ENCODE results near the gene KCNN2.

Gene KCNN2

GRCh38 chr5:114362977-114363761 lies 1.3 kb downstream of the KCNN2 start:
- no peak for DNase-seq

DNA sequence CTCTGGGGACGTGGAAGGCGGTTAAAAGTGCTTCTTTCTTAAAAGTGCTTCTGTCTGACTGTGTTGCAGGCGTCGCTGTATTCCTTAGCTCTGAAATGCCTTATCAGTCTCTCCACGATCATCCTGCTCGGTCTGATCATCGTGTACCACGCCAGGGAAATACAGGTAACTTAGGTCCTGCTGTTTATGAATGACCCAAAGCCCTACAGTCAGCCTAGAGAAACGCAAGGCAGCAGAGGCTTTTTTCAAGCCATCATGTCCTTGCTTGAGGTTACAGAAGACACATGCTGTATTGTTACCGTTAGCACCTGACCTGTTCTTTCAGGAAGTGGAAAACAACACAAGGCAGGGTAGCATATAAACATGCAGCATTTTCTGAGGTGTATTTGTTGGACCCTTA lies 2.0 kb downstream of the KCNN2 start:
- no peak for DNase-seq

DNA sequence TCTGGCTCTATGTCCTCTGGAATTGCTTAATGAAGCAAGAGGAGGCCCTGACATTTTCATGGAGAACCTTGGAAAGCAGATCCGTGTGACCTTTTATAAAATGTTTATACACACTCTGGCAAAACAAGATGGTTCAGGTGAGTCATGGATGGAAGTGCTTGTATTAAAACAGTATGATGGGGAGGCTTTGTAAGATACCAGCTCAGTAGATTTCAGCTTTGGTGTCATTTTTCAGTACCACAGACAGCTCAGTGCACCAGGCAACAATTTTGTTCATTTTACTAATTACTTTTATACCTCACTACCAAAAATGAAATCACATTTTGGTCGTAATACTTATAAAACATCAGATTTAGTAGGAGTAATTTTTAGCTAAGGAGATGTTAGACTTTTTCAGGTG lies 5.2 kb downstream of the KCNN2 start:
- no peak for DNase-seq

- DNase-seq = no peak
Observed at GRCh38 chr5:114369680-114370417, 8.0 kb downstream of the KCNN2 start.

GRCh38 chr5:114377050-114377844 lies 15.4 kb downstream of the KCNN2 start:
- no peak for DNase-seq

DNA sequence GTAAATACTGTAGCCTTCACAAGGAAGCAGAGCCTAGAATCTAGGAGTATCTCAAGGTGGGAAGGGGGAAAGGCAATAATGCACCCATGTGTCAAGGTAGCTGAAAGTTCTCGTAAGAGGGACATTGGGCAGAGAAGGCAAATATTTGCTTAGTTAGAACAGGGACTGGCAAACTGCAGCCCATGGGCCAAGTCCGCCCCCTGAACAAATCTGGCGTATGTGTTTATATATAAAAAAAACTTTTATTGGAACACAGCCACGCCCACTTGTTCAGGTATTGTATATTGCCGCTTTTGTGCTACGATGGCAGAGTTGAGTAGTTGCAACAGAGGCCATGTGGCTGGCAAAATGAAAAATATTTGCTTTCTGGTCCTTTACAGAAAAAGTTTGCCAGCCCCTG lies 16.1 kb downstream of the KCNN2 start:
- no peak for DNase-seq

DNA sequence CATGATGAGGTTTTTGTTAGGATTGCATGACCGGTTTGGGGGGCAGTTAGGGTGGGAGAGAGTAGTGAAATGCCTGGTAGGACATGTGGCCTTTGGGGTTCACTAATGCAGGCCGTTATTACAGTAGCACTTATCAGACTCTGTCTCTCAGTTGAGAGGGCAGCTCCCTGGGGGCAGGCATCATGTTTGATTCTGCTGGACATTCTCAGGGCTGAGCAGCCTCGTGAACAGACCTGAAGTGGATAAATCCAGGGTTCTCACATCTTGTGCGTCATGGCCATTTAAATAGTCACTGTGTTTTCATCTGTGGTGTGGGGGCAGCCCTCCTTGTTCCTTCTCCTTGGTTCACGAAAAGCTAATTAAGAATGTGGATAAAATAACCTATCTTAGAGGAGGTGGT lies 18.9 kb downstream of the KCNN2 start:
- DNase-seq = no peak

DNA sequence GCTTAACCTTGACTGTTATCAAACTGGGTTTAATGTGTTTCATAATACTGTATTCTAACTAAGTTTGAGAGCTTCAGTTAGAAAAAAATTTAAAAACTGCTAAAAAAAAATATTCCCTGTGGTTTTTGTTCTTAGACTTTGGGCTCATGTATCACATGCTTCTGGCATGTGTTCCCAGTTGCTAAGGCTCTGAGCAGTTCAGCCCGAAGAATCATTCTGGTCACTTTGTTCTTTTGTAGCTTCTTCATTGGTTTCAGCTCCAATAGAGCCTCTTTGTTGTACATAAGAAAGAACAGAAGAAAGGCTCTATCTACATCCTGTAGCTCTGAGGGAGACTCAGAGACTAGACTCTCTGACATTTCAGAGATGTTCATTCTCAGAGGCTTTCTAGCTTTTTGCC lies 25.6 kb downstream of the KCNN2 start:
- no peak for DNase-seq

DNA sequence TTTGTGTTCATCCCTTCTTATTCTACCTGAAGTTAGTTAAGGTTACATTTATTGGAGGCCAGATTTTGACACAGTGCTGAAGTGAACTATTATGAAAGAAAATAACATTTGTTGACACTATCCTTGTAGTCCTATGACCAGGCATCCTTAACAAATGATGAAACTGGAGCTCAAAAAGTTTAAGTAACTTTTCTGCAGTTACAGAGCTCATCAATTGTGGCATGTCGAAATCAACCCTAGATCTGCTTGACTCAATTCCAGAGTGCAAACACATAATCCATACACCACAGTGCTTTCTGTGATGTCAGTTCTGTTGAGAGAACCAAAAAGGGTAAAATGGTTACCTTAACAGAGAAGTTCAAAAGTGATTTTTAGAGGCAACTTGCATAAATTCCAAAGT lies 28.6 kb downstream of the KCNN2 start:
- no peak for DNase-seq

DNA sequence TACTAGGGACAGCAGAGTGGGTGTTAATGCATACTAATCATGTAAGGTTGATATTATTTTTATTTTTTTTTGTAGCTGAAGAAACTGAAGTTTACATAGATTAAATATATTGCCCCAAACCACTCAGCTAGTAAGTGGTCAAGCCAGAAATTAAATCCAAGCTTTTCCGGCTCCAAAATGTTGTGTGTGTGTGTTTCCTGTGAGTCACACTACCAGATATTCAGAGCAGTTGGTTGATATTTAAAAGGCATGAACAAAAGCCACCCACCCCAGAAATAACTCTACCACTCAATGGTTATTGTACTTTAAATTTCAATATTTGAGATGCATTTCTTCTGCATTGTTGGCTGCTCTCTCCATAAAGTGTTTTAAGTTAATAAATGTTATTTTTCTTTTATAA lies 29.5 kb downstream of the KCNN2 start:
- no peak for DNase-seq

- no peak for DNase-seq
Observed at GRCh38 chr5:114393159-114393558, 31.3 kb downstream of the KCNN2 start.

- DNase-seq = no peak
Observed at GRCh38 chr5:114402206-114402605, 40.3 kb downstream of the KCNN2 start.

DNA sequence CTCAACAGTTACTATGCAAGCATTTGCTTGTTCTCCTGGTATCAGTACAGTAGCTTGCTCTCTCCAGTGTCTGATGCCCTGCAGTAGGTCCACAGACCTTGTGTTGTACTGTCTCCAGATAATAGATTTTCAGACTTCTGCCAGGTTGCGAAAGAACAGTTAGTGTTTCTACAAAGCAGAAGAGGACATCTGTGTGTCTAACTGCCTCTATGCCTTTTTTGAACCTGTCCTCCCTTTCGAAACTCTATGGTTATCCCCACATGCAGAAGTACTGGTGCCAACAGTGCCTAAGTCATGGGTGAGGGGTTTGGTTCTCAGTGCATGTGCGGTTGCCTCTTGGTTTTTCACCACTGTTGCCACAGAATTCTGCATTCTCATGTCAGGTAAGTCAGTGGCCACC lies 45.9 kb downstream of the KCNN2 start:
- DNase-seq = no peak

- no peak for DNase-seq
Observed at GRCh38 chr5:114408847-114409246, 47.0 kb downstream of the KCNN2 start.

- no peak for DNase-seq
Observed at GRCh38 chr5:114411380-114411931, 49.6 kb downstream of the KCNN2 start.

DNA sequence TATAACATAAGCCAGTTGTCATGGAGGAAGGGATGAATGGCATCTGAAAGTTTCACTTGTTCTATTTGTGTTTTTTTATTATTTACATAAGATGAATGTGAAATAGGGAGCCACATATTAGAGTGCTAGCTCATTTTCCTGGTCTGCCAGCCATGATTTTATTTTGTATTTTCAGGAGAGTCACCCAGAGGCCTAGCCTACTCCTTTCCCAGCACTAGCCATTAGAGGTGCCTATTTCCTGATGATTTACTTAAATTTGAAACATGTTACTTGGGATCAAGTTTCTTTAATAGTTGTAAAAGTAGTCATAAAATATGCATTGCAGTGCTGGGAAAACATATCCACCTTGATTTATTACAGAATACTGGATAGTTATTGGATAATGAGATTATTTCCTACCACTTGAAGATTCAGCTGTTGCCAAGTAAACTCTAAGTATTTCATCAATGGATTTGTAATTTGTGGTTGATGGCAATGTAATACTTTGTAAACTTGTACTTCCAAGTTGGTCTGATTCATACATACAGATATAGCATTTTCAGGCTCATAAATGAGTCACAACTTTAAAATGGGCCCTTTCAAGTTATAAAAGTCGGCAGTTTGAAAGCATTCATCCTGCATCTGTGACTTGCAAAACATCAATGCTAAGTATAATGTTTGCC lies 50.8 kb downstream of the KCNN2 start:
- DNase-seq = no peak

GRCh38 chr5:114415760-114416159 lies 53.9 kb downstream of the KCNN2 start:
- no peak for DNase-seq

DNA sequence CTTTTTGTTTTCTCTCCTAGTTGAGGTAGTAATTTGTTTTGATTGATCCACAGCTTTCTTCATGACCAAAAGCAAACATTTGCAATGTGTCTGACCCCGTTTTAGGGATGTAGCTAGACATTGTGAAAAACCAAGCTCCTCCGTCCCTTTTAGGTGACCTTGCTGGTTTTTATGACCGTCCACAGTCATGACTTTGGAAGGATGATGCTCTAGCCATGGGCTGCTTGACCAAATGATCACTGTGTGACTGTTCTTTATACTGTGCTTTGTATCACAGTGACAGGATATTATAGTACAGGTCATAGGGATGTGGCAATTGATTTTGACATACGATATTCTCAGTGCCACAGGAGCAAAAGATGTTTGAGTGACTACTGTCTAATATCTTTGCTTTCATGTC lies 54.4 kb downstream of the KCNN2 start:
- no peak for DNase-seq

- no peak for DNase-seq
Observed at GRCh38 chr5:114417519-114417918, 55.6 kb downstream of the KCNN2 start.

- DNase-seq = no peak
Observed at GRCh38 chr5:114418176-114419066, 56.6 kb downstream of the KCNN2 start.

- DNase-seq = no peak
Observed at GRCh38 chr5:114419067-114419388, 57.2 kb downstream of the KCNN2 start.

GRCh38 chr5:114419959-114420358 lies 58.1 kb downstream of the KCNN2 start:
- DNase-seq = no peak
